ENCODE data around the gene GORASP1. TPM values are rescaled to one million over a fixed set of nuclear protein-coding genes. Genes with fewer than 3 reads are reported as not detected.

Gene GORASP1
- total RNA-seq, 2 experiments from 2014 or later, result 51.5 to 59.9 TPM

GRCh38 chr3:39109086-39109485 lies 1.7 kb upstream of the GORASP1 start:
- no peaks in the 10 kb centered on the region for H4K20me1 ChIP-seq (ENCODE audit: insufficient read depth, low read length)
- no peak for DNase-seq (ENCODE audit: low spot score)
- TF ChIP-seq CTCF (conservative IDR thresholded peaks at IDR 0.05; ENCODE audit: low read length), result no peak
- no peak for TF ChIP-seq EZH2phosphoT487 (IDR thresholded peaks at IDR 0.05; ENCODE audit: borderline replicate concordance, low read depth, low read length)
- H3K9me2 ChIP-seq (ENCODE audit: insufficient read depth, low read length), result no peaks in the 10 kb centered on the region
- peak overlapping the region; percentile 96 for H3K4me2 ChIP-seq (ENCODE audit: low read length)
- H3K36me3 ChIP-seq (ENCODE audit: insufficient read depth, low read length), result peaks cover 27% of the 10 kb centered on the region
- no peak overlapping the region for H2AFZ ChIP-seq (ENCODE audit: low read length)
- peaks cover 51% of the 10 kb centered on the region for H3K4me1 ChIP-seq (ENCODE audit: insufficient read depth, low read length, poor library complexity, severe bottlenecking)
- peak overlapping the region; percentile 97 for H3K27ac ChIP-seq (ENCODE audit: low read depth, low read length, poor library complexity, severe bottlenecking)
- ChIA-PET CTCF (ENCODE audit: unreplicated experiment) (interaction anchor here (0.7 to 1.4 kb wide), 2 partner anchors 69 to 179 kb away, joined by 3 to 4 read pairs; no protein-coding TSS in a partner anchor), POLR2A (interaction anchor here (0.6 to 2.8 kb wide), 14 partner anchors 12 to 179 kb away, joined by 3 to 11 read pairs (median 3); no protein-coding TSS in a partner anchor)
- peaks cover 13% of the 10 kb centered on the region; the same call in 1 of the 2 replicates for H3K79me2 ChIP-seq (ENCODE audit: insufficient read depth, low read depth, low read length)
- intact Hi-C loops (cut with micrococcal nuclease; ENCODE audit: unreplicated experiment), result loop anchor here (2.0 kb wide), 1 partner anchor 22 kb away; no protein-coding TSS in a partner anchor
- H3K4me3 ChIP-seq (ENCODE audit: low read depth, low read length, poor library complexity, severe bottlenecking), result peak overlapping the region; percentile 85
- BruUV-seq (replicated peaks), result no TSS peak
- H3K9me3 ChIP-seq (ENCODE audit: low read length), result no peaks in the 10 kb centered on the region

- Histone ChIP-seq H3K4me2 (ENCODE audit: low read length) (peak overlapping the region; percentile 96), H3K4me3 (ENCODE audit: low read depth, low read length, poor library complexity, severe bottlenecking) (peak overlapping the region; percentile 85), H2AFZ (ENCODE audit: low read length) (peak overlapping the region; percentile 82), H3K9me3 (ENCODE audit: low read length) (no peaks in the 10 kb centered on the region), H3K27ac (ENCODE audit: low read depth, low read length, poor library complexity, severe bottlenecking) (peak overlapping the region; percentile 97), H3K4me1 (ENCODE audit: insufficient read depth, low read length, poor library complexity, severe bottlenecking) (peaks cover 56% of the 10 kb centered on the region), H3K79me2 (ENCODE audit: insufficient read depth, low read depth, low read length) (peaks cover 13% of the 10 kb centered on the region; the same call in 1 of the 2 replicates), H3K9me2 (ENCODE audit: insufficient read depth, low read length) (no peaks in the 10 kb centered on the region), H3K36me3 (ENCODE audit: insufficient read depth, low read length) (peaks cover 24% of the 10 kb centered on the region), H4K20me1 (ENCODE audit: insufficient read depth, low read length) (no peaks in the 10 kb centered on the region)
- intact Hi-C loops (cut with micrococcal nuclease; ENCODE audit: unreplicated experiment), result loop anchor here (1.0 to 2.0 kb wide), 4 partner anchors 14 to 180 kb away; no protein-coding TSS in a partner anchor
- ChIA-PET CTCF (ENCODE audit: unreplicated experiment) (interaction anchor here (1.1 to 1.4 kb wide), 2 partner anchors 70 to 180 kb away, joined by 4 to 5 read pairs; no protein-coding TSS in a partner anchor), POLR2A (interaction anchor here (0.6 to 2.8 kb wide), 12 partner anchors 19 to 180 kb away, joined by 3 to 11 read pairs (median 3); no protein-coding TSS in a partner anchor)
- TF ChIP-seq EZH2phosphoT487 (IDR thresholded peaks at IDR 0.05; ENCODE audit: borderline replicate concordance, low read depth, low read length) (no peak), CTCF (conservative IDR thresholded peaks at IDR 0.05; ENCODE audit: low read length) (no peak)
- BruUV-seq (replicated peaks), result no TSS peak
- peak; percentile 93 for DNase-seq (ENCODE audit: low spot score)
Observed at GRCh38 chr3:39108200-39108710, 828 bp upstream of the GORASP1 start.

Data from OCI-LY7 (cell line).